Measurements from ENCODE around the gene GATM. TPM values are rescaled to one million over a fixed set of nuclear protein-coding genes. Genes with fewer than 3 reads are reported as not detected.

Gene GATM
- total RNA-seq, 1 experiment from 2014 or later, result 9.5 TPM

DNA sequence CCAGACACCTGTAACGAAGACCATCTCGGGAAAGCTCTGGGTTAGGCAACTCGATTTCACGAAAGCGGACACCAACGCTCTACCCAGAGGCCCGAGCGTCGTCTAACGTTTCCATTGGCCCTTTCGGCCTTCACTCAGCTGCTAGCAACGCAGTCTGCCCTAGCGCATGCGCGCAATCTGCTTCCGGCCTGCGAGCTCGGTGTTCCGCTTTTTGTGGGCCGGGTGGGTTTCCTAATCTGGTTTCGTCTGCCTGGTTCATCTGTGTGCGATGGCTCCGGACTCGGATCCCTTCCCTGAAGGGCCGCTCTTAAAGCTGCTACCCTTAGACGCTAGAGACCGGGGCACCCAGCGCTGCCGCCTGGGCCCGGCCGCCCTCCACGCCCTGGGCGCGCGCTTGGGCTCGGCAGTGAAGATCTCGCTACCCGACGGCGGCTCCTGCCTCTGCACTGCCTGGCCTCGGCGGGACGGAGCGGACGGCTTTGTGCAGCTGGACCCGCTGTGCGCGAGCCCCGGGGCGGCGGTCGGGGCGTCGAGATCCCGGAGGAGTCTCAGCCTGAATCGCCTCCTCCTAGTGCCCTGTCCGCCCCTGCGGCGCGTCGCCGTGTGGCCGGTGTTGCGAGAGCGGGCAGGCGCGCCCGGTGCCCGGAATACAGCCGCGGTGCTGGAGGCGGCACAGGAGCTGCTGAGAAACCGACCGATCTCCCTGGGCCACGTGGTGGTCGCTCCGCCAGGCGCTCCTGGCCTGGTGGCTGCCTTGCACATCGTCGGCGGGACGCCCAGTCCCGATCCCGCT, 24.0 kb upstream of the GATM start:
- peak; percentile 99 for DNase-seq (ENCODE audit: low spot score)
- ChIA-PET POLR2A (ENCODE audit: low non-redundant PET) (interaction anchor here (1.0 to 1.5 kb wide), 2 partner anchors 202 to 215 kb away, joined by 3 read pairs; partner anchors contain the start of gene SHF), CTCF (interaction anchor here (1.1 to 1.8 kb wide), 2 partner anchors 56 to 240 kb away, joined by 3 to 6 read pairs; no protein-coding TSS in a partner anchor)
- TF ChIP-seq EZH2 (IDR thresholded peaks at IDR 0.05; ENCODE audit: borderline replicate concordance, low read depth, low read length, poor library complexity, severe bottlenecking), result no peak
- TF ChIP-seq, protein P1, sequence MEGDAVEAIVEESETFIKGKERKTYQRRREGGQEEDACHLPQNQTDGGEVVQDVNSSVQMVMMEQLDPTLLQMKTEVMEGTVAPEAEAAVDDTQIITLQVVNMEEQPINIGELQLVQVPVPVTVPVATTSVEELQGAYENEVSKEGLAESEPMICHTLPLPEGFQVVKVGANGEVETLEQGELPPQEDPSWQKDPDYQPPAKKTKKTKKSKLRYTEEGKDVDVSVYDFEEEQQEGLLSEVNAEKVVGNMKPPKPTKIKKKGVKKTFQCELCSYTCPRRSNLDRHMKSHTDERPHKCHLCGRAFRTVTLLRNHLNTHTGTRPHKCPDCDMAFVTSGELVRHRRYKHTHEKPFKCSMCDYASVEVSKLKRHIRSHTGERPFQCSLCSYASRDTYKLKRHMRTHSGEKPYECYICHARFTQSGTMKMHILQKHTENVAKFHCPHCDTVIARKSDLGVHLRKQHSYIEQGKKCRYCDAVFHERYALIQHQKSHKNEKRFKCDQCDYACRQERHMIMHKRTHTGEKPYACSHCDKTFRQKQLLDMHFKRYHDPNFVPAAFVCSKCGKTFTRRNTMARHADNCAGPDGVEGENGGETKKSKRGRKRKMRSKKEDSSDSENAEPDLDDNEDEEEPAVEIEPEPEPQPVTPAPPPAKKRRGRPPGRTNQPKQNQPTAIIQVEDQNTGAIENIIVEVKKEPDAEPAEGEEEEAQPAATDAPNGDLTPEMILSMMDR (conservative IDR thresholded peaks at IDR 0.05; ENCODE audit: low read depth, low read length), result no peak
- no peaks in the 10 kb centered on the region for H3K9me3 ChIP-seq (ENCODE audit: low read depth, low read length, poor library complexity, severe bottlenecking)
- peaks cover 6% of the 10 kb centered on the region for H3K27me3 ChIP-seq (replicated peaks; ENCODE audit: insufficient read depth, low read depth, low read length, poor library complexity)
- peaks cover 17% of the 10 kb centered on the region for H3K4me1 ChIP-seq (ENCODE audit: insufficient read depth, low read length, poor library complexity, severe bottlenecking)
- peak overlapping the region; percentile 89 for H3K27ac ChIP-seq (ENCODE audit: low read depth, low read length, poor library complexity, severe bottlenecking)
- H3K4me3 ChIP-seq (ENCODE audit: low read depth, low read length, poor library complexity, severe bottlenecking), result peak overlapping the region; percentile 95
- H3K36me3 ChIP-seq (ENCODE audit: insufficient read depth, low read length, poor library complexity, severe bottlenecking), result peaks cover 24% of the 10 kb centered on the region
- intact Hi-C loops (cut with micrococcal nuclease; ENCODE audit: unreplicated experiment), result loop anchor here (5.0 kb wide), 1 partner anchor 240 kb away; no protein-coding TSS in a partner anchor
- BruUV-seq (replicated peaks), result no TSS peak

DNA sequence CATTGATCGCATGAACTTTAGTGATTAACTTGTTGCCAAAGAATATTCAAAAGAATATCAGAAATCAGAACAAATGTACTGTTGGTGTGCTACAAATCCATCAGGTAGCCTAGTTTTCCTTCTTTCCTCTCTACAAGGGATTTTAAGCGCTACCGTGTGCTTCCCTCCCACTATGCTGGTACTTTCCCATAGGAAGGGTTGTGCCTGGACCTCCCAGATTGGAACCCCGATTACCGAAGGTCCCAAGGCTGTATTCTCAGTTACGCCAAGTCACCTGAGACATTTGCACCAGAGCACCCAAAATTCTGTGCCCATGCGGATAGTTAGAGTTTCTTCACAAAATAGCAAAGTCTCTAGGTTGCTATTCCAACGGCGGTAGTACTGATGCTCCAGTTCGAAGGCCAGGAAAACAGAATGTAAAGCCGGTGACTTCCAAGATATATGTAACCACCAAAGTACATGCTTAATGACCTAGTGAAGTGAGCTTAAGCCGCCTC, 23.4 kb upstream of the GATM start:
- Histone ChIP-seq H3K27me3 (replicated peaks; ENCODE audit: insufficient read depth, low read depth, low read length, poor library complexity) (peaks cover 11% of the 10 kb centered on the region), H3K4me1 (ENCODE audit: insufficient read depth, low read length, poor library complexity, severe bottlenecking) (peaks cover 17% of the 10 kb centered on the region), H3K9me3 (ENCODE audit: low read depth, low read length, poor library complexity, severe bottlenecking) (no peaks in the 10 kb centered on the region), H3K4me3 (ENCODE audit: low read depth, low read length, poor library complexity, severe bottlenecking) (peak overlapping the region; percentile 95), H3K27ac (ENCODE audit: low read depth, low read length, poor library complexity, severe bottlenecking) (peak overlapping the region; percentile 69), H3K36me3 (ENCODE audit: insufficient read depth, low read length, poor library complexity, severe bottlenecking) (peaks cover 17% of the 10 kb centered on the region)
- DNase-seq (ENCODE audit: low spot score), result no peak
- CTCF ChIA-PET, result interaction anchor here (1.8 kb wide), 1 partner anchor 239 kb away, joined by 6 read pairs; no protein-coding TSS in a partner anchor
- POLR2A ChIA-PET (ENCODE audit: low non-redundant PET), result interaction anchor here (1.0 to 1.5 kb wide), 2 partner anchors 201 to 214 kb away, joined by 3 read pairs; partner anchors contain the start of gene SHF
- TSS peak; percentile 97 for BruUV-seq (replicated peaks)
- TF ChIP-seq EZH2 (IDR thresholded peaks at IDR 0.05; ENCODE audit: borderline replicate concordance, low read depth, low read length, poor library complexity, severe bottlenecking), result no peak
- TF ChIP-seq, protein P1 (conservative IDR thresholded peaks at IDR 0.05; ENCODE audit: low read depth, low read length), result no peak
- intact Hi-C loops (cut with micrococcal nuclease; ENCODE audit: unreplicated experiment), result loop anchor here (5.0 kb wide), 1 partner anchor 239 kb away; no protein-coding TSS in a partner anchor

DNA sequence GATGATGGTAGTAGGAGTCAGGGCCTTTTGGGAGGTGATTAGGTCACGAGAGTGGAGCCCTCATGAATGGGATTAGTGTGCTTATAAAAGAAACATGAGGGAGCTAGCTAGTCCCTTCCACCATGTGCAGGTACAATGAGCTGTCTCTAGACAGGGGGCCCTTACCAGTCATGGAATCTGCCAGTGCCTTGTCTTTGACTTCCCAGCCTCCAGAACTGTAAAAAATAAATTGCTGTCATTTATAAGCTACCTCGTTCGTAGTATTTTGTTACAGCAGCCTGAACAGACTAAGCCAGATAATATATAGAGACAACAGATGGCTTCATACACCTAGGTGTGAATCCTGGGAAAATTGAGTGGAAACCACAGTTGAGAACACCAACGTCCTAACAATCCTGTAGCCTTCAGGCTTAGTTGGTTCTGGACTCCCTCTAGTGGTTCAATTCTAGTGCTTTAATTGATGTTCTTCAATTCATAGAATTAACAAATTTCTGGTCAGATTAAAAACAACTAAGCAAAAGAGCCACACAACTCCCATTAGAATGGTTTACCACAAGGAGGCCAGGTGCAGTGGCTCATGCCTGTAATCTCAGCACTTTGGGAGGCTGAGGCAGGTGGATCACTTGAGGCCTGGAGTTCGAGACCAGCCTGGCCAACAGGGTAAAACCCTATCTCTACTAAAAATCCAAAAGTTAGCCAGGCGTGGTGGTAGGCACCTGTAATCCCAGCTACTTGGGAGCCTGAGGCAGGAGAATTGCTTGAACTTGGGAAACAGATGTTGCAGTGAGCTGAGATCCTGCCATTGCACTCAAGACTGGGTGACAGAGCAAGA, 21.3 kb upstream of the GATM start:
- peak; percentile 66 for DNase-seq (ENCODE audit: low spot score)
- CTCF ChIA-PET, result interaction anchor here (1.1 kb wide), 1 partner anchor 236 kb away, joined by 4 read pairs; no protein-coding TSS in a partner anchor
- no peak for TF ChIP-seq EZH2 (IDR thresholded peaks at IDR 0.05; ENCODE audit: borderline replicate concordance, low read depth, low read length, poor library complexity, severe bottlenecking)
- TF ChIP-seq, protein P1 (conservative IDR thresholded peaks at IDR 0.05; ENCODE audit: low read depth, low read length), result peak; percentile 71
- POLR2A ChIA-PET (ENCODE audit: low non-redundant PET), result interaction anchor here (0.7 kb wide), 1 partner anchor 25 kb away, joined by 4 read pairs; no protein-coding TSS in a partner anchor
- Histone ChIP-seq H3K4me3 (ENCODE audit: low read depth, low read length, poor library complexity, severe bottlenecking) (no peak overlapping the region), H3K4me1 (ENCODE audit: insufficient read depth, low read length, poor library complexity, severe bottlenecking) (peaks cover 17% of the 10 kb centered on the region), H3K9me3 (ENCODE audit: low read depth, low read length, poor library complexity, severe bottlenecking) (no peaks in the 10 kb centered on the region), H3K27me3 (replicated peaks; ENCODE audit: insufficient read depth, low read depth, low read length, poor library complexity) (peaks cover 18% of the 10 kb centered on the region), H3K36me3 (ENCODE audit: insufficient read depth, low read length, poor library complexity, severe bottlenecking) (no peaks in the 10 kb centered on the region), H3K27ac (ENCODE audit: low read depth, low read length, poor library complexity, severe bottlenecking) (no peak overlapping the region)
- no TSS peak for BruUV-seq (replicated peaks)
- intact Hi-C loops (cut with micrococcal nuclease; ENCODE audit: unreplicated experiment), result loop anchor here (2.0 to 5.0 kb wide), 3 partner anchors 93 to 237 kb away; no protein-coding TSS in a partner anchor
